ENCODE data around the gene DIAPH1. TPM values are rescaled to one million over a fixed set of nuclear protein-coding genes. Genes with fewer than 3 reads are reported as not detected.

DIAPH1 gene
- total RNA-seq, 1 donor from 2014 or later: 25.4 TPM

- DNase-seq (ENCODE audit: low read depth): no peak
Observed at GRCh38 chr5:141485321-141486055, 133.3 kb downstream of the DIAPH1 start.

- no peak for DNase-seq (ENCODE audit: low read depth)
Observed at GRCh38 chr5:141484641-141485311, 134.0 kb downstream of the DIAPH1 start, which contains the start of gene PCDHGC4. PCDHGC4 (plus strand) TSS chr5:141485030; CDS start chr5:141485174, 144 bp downstream.

DNA sequence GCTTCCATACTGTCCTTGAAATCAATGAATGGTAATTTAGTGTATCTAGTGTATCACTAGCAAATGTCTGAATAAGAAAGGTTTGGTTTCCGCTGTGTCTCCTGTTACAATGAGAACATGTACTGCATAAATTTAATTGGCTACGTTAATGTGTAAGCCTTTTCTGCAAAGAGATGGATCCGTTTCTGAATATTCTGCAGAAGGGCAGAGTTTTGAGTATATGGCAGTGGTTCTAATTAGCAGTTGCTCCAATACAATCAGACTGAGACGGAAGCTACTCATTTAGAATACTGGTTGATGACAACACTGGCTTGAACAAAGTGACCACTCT lies 134.5 kb downstream of the DIAPH1 start:
- DNase-seq (ENCODE audit: low read depth): no peak

GRCh38 chr5:141483902-141484301 lies 134.9 kb downstream of the DIAPH1 start:
- DNase-seq (ENCODE audit: low read depth): no peak

- no peak for DNase-seq (ENCODE audit: low read depth)
Observed at GRCh38 chr5:141479776-141480175, 139.0 kb downstream of the DIAPH1 start.

DNA sequence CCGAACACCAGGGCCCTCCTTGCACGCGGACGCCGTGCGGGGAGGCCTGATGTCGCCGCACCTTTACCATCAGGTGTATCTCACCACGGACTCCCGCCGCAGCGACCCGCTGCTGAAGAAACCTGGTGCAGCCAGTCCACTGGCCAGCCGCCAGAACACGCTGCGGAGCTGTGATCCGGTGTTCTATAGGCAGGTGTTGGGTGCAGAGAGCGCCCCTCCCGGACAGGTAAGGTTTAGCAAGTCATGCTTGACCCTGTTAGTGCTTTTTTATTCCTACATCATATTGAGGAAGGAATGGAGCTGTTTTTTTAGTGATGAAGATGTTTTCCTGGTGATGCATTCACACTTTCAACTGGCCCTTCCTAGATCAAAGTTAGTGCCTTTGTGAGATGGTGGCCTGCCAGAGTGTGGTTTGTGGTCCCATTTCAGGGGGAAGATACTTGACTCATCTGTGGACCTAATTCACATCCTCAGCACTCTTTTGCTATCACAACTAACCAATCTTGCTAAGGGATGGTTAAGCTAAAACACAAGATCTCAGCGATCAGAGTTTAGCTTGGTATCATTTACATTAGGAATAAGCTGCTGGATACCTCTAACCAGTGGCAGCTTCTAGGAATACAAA lies 140.4 kb downstream of the DIAPH1 start:
- DNase-seq (ENCODE audit: low read depth): peak; percentile 51

DNA sequence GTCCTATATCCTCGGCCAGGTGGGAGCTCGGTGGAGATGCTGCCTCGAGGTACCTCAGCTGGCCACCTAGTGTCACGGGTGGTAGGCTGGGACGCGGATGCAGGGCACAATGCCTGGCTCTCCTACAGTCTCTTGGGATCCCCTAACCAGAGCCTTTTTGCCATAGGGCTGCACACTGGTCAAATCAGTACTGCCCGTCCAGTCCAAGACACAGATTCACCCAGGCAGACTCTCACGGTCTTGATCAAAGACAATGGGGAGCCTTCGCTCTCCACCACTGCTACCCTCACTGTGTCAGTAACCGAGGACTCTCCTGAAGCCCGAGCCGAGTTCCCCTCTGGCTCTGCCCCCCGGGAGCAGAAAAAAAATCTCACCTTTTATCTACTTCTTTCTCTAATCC lies 141.0 kb downstream of the DIAPH1 start:
- DNase-seq (ENCODE audit: low read depth): no peak

- no peak for DNase-seq (ENCODE audit: low read depth)
Observed at GRCh38 chr5:141477044-141477575, 141.7 kb downstream of the DIAPH1 start.

GRCh38 chr5:141476132-141476911 lies 142.5 kb downstream of the DIAPH1 start:
- peak; percentile 84 for DNase-seq (ENCODE audit: low read depth)

DNA sequence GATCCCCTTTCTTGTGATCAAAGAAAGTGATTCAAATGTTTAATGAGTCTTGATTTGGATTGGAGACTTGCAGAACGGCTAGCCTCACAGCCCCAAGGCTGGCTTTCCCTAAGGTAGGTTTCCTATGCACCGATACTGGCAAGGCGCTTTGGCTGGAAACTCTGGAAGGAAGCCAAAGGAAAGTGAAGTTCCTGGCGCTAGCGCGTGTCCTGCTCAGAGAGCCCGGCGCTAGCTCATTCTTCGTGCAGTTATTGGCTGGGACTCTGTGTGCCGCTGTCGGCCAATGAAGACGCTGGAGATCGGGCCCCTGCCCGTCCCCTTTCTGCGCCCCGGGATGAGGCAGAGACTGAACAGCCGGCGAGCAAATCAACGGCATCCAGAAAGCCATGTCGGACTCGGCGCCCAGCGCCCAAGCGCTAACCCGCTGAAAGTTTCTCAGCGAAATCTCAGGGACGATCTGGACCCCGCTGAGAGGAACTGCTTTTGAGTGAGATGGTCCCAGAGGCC lies 143.1 kb downstream of the DIAPH1 start, which contains the start of gene PCDHGC3:
Gene PCDHGC3, plus strand, starts transcription at position 342 of the 507 bp plus-strand sequence. Its CDS starts 151 bp downstream, at position 493.
- peak; percentile 98 for DNase-seq (ENCODE audit: low read depth)

DNA sequence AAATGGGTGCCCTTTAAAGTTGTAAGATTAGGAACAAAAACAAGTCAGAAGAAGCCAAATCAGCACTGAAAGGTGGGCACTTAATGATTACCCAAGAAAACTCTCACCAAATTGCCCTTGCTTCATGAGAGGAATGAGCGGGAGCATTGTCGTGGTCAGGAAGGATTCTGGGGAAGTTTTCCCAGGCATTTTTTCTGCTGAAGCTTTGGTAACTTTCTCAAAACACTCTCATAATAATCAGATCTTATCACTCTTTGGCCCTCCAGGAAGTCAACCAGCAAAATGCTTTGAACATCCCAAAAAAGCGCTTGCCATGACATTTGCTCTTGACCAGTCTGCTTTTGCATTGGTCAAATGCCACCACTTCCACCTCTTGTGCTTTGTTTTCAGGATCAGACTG lies 153.4 kb downstream of the DIAPH1 start:
- no peak for DNase-seq (ENCODE audit: low read depth)

Other genes with a start within 250 kb of the DIAPH1 start
- gene PCDHGB3, start 248.8 kb downstream of the DIAPH1 start, total RNA-seq: 1.8 TPM in 2 replicates
- 0.88 and 1.8 TPM in 2 replicates for gene PCDHGA6, start 245.1 kb downstream of the DIAPH1 start, total RNA-seq
- gene PCDHGA7, start 236.3 kb downstream of the DIAPH1 start, total RNA-seq: 1.1 and 2.3 TPM in 2 replicates
- gene PCDHGB4, start 231.3 kb downstream of the DIAPH1 start, total RNA-seq: 1.1 and 2.2 TPM in 2 replicates
- gene PCDHGA8, start 226.4 kb downstream of the DIAPH1 start, total RNA-seq: 1.6 and 2.2 TPM in 2 replicates
- gene PCDHGB5, start 221.1 kb downstream of the DIAPH1 start, total RNA-seq: 0.47 and 1.4 TPM in 2 replicates
- 0.88 and 1.7 TPM in 2 replicates for gene PCDHGA9, start 216.2 kb downstream of the DIAPH1 start, total RNA-seq
- 0.78 and 0.96 TPM in 2 replicates for gene PCDHGB6, start 211.0 kb downstream of the DIAPH1 start, total RNA-seq
- 32.1 and 35.7 TPM in 2 replicates for gene PCDHGA10, start 206.0 kb downstream of the DIAPH1 start, total RNA-seq
- 1.4 and 3.4 TPM in 2 replicates for gene PCDHGB7, start 201.3 kb downstream of the DIAPH1 start, total RNA-seq
- gene PCDHGA11, start 197.9 kb downstream of the DIAPH1 start, total RNA-seq: 2.0 and 2.1 TPM in 2 replicates
- 4.3 and 4.6 TPM in 2 replicates for gene PCDHGA12, start 188.5 kb downstream of the DIAPH1 start, total RNA-seq
- 137 and 170 TPM in 2 replicates for gene PCDHGC3, start 143.0 kb downstream of the DIAPH1 start, total RNA-seq
- 2.0 and 3.6 TPM in 2 replicates for gene PCDHGC4, start 134.0 kb downstream of the DIAPH1 start, total RNA-seq
- 2.0 and 2.6 TPM in 2 replicates for gene PCDHGC5, start 129.9 kb downstream of the DIAPH1 start, total RNA-seq
- 38.5 and 40.0 TPM in 2 replicates for gene HDAC3, start 17.8 kb upstream of the DIAPH1 start, total RNA-seq
- gene RELL2, start 18.0 kb upstream of the DIAPH1 start, total RNA-seq: 2.2 and 3.3 TPM in 2 replicates
- gene FCHSD1, start 32.4 kb upstream of the DIAPH1 start, total RNA-seq: 2.0 and 7.9 TPM in 2 replicates
- 0.16 and 0.47 TPM in 2 replicates for gene ARAP3, start 63.2 kb upstream of the DIAPH1 start, total RNA-seq

Measured in myocyte (in vitro differentiated cells).